ENCODE results near the gene PAN2. TPM values are rescaled to one million over a fixed set of nuclear protein-coding genes. Genes with fewer than 3 reads are reported as not detected.

The PAN2 gene
- total and polyA plus RNA-seq, 2 donors (not counting 3 experiments of a cell fraction or from before 2014, with no cell fraction given): 21.5 to 21.9 TPM

DNA sequence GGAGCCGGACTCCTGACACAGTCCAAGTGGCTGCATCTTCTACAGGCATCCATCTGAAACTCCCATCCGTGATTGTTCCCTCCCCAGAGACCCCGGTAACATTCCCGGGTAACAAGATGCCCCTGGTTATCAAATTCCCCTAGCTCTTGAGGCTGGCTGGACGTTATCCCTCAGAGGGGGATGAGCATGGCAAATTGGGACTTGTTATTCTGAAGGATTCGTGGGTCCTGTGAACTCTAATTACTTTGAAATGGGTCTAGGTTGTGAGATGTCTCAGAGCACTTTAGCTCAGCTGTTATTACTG is 642 bp upstream of the PAN2 start:
- H3K9me1 ChIP-seq (replicated peaks; ENCODE audit: control insufficient read depth, extremely low read depth, insufficient read depth, low read length): no peaks in the 10 kb centered on the region
- dilution Hi-C loops (cut with MboI; ENCODE audit: extremely low pct_ligation_motif_present, low sequenced_read_pairs): no loop called here
- no peaks in the 10 kb centered on the region for H3K79me2 ChIP-seq (ENCODE audit: control insufficient read depth, insufficient read depth, low read length)
- peak overlapping the region; percentile 8 to 70 (median 46) for H3K4me3 ChIP-seq (replicated peaks in 1 of 3; ENCODE audit: insufficient read depth in 1 of 3, low read depth in 1 of 3, low read length in 3 of 3)
- TF ChIP-seq, protein P1, sequence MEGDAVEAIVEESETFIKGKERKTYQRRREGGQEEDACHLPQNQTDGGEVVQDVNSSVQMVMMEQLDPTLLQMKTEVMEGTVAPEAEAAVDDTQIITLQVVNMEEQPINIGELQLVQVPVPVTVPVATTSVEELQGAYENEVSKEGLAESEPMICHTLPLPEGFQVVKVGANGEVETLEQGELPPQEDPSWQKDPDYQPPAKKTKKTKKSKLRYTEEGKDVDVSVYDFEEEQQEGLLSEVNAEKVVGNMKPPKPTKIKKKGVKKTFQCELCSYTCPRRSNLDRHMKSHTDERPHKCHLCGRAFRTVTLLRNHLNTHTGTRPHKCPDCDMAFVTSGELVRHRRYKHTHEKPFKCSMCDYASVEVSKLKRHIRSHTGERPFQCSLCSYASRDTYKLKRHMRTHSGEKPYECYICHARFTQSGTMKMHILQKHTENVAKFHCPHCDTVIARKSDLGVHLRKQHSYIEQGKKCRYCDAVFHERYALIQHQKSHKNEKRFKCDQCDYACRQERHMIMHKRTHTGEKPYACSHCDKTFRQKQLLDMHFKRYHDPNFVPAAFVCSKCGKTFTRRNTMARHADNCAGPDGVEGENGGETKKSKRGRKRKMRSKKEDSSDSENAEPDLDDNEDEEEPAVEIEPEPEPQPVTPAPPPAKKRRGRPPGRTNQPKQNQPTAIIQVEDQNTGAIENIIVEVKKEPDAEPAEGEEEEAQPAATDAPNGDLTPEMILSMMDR (IDR thresholded peaks at IDR 0.05; ENCODE audit: extremely low read depth in 1 of 2, insufficient read depth in 1 of 2, low read depth in 1 of 2, low read length in 2 of 2): no peak
- no peak for TF ChIP-seq GATA2 (IDR thresholded peaks at IDR 0.05; ENCODE audit: insufficient read depth, insufficient read length, low read depth, low read length)
- no peak for TF ChIP-seq EZH2 (IDR thresholded peaks at IDR 0.05; ENCODE audit: borderline replicate concordance, low read depth, low read length, severe bottlenecking)
- TF ChIP-seq FOS (IDR thresholded peaks at IDR 0.05; ENCODE audit: borderline replicate concordance, insufficient read depth, low read length): no peak
- TF ChIP-seq POLR2AphosphoS5 (IDR thresholded peaks at IDR 0.05; ENCODE audit: insufficient read depth, low read depth, low read length): peak; percentile 40
- no peak for TF ChIP-seq POLR2A (IDR thresholded peaks at IDR 0.05; ENCODE audit: low read depth, low read length)
- H4K20me1 ChIP-seq (replicated peaks; ENCODE audit: control insufficient read depth, extremely low read depth, insufficient read depth, low read length): no peaks in the 10 kb centered on the region
- FAIRE-seq (peak; percentile 63), DNase-seq (ENCODE audit: low read depth, low spot score) (no peak)
- peak overlapping the region; percentile 68 for H3K4me2 ChIP-seq (ENCODE audit: insufficient read depth, low read length)
- TSS peak; percentile 97 for BruUV-seq (replicated peaks)
- POLR2A ChIA-PET: no interaction called here
- no peaks in the 10 kb centered on the region for H3K36me3 ChIP-seq (ENCODE audit: control insufficient read depth in 2 of 2, extremely low read depth in 1 of 2, insufficient read depth in 2 of 2, low read length in 2 of 2)
- peak overlapping the region; percentile 40 for H2AFZ ChIP-seq (ENCODE audit: low read depth, low read length)
- CTCF ChIA-PET: interaction anchor here (1.1 to 2.7 kb wide), 4 partner anchors 18 to 145 kb away, joined by 4 to 13 read pairs (median 6); partner anchors contain the start of genes CNPY2 and SMARCC2
- no peaks in the 10 kb centered on the region for H3K27me3 ChIP-seq (ENCODE audit: control insufficient read depth in 2 of 2, insufficient read depth in 2 of 2, low read length in 2 of 2)
- intact Hi-C loops (cut with micrococcal nuclease): loop anchor here (1.0 kb wide), 3 partner anchors 18 to 130 kb away; partner anchors contain the start of gene STAT2
- peak overlapping the region; percentile 89 for H3K9ac ChIP-seq (replicated peaks; ENCODE audit: extremely low read depth, insufficient read depth, low read length)
- H3K9me3 ChIP-seq (replicated peaks; ENCODE audit: control insufficient read depth, insufficient read depth, low read length): no peaks in the 10 kb centered on the region
- H3K4me1 ChIP-seq (ENCODE audit: control insufficient read depth, extremely low read depth, insufficient read depth, low read length): peaks cover 16% of the 10 kb centered on the region
- peak overlapping the region; percentile 97 for H3K27ac ChIP-seq (ENCODE audit: insufficient read depth, low read depth, low read length)
